Measurements from ENCODE around the gene DDX51.

DNA sequence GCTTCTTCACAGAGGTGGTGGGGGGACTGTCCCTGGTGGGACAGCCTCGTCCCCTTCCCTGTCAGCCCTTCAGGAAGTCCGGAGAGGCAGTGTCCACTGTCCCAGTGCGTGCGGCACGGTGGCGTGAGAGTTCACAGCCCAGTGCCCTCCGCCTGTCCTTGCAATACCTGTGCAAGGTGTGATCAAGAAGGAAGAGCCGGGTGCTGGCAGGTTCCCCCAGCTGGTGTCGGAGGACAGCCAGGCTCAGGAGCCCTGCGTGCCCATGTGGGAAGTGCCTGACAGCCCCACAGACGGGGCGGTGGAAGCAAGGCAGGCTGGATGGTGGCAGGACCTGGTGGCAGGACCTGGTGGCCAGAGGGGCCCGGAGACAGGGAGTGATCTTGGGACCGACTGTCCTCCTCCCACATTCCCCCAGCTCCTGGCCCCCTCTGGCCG is 16.5 kb upstream of the DDX51 start:
- TF ChIP-seq, protein P1, sequence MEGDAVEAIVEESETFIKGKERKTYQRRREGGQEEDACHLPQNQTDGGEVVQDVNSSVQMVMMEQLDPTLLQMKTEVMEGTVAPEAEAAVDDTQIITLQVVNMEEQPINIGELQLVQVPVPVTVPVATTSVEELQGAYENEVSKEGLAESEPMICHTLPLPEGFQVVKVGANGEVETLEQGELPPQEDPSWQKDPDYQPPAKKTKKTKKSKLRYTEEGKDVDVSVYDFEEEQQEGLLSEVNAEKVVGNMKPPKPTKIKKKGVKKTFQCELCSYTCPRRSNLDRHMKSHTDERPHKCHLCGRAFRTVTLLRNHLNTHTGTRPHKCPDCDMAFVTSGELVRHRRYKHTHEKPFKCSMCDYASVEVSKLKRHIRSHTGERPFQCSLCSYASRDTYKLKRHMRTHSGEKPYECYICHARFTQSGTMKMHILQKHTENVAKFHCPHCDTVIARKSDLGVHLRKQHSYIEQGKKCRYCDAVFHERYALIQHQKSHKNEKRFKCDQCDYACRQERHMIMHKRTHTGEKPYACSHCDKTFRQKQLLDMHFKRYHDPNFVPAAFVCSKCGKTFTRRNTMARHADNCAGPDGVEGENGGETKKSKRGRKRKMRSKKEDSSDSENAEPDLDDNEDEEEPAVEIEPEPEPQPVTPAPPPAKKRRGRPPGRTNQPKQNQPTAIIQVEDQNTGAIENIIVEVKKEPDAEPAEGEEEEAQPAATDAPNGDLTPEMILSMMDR (IDR thresholded peaks at IDR 0.05): no peak
- TF ChIP-seq ZFX (IDR thresholded peaks at IDR 0.05; ENCODE audit: borderline replicate concordance): no peak

Measured in 22Rv1 (cell line).